Upper lobe of left lung (tissue), 6 donors: ENCODE data around the gene HLA-C. TPM values are rescaled to one million over a fixed set of nuclear protein-coding genes. Genes with fewer than 3 reads are reported as not detected.

Source experiments
- ATAC-seq, 2 donors: fragments of 200-7000 bp; cut with Tn5 transposase; one replicate each; pipeline ENCODE4 v1.9.1; 2022; ENCODE audit warnings: mild to moderate bottlenecking in 2 of 2, moderate library complexity in 2 of 2; ENCODE audit not compliant: low FRiP score in 2 of 2
- DNase-seq, 2 donors: peaks; one replicate each; pipeline ENCODE4 v3.0.0-alpha.2; 2019 to 2020
- H3K27ac ChIP-seq, 4 donors: fragments of 200-600 bp; sonication (generic); one replicate each; pipeline ENCODE4 v1.5.1; 2016 to 2019
- H3K27me3 ChIP-seq, 4 donors: fragments of 200-600 bp; sonication (generic); one replicate each; pipeline ENCODE4 v1.5.1; 2017 to 2019
- H3K36me3 ChIP-seq, 4 donors: fragments of 200-600 bp; sonication (generic); one replicate each; pipeline ENCODE4 v1.5.1; 2016 to 2019
- H3K4me1 ChIP-seq, 4 donors: fragments of 200-600 bp; sonication (generic); one replicate each; pipeline ENCODE4 v1.5.1; 2018 to 2019
- H3K4me3 ChIP-seq, 4 donors: fragments of 200-600 bp; sonication (generic); one replicate each; pipeline ENCODE4 v1.5.1; 2017 to 2019; ENCODE audit warnings: mild to moderate bottlenecking in 2 of 4, moderate library complexity in 1 of 4
- H3K9me3 ChIP-seq, 4 donors: fragments of 200-600 bp; sonication (generic); one replicate each; pipeline ENCODE4 v1.5.1; 2018 to 2019
- EP300 ChIP-seq, 4 donors: sonication (generic); formaldehyde crosslinking; IDR thresholded peaks; one replicate each; pipeline ENCODE4 v1.5.1; 2017; ENCODE audit warnings: antibody characterized with exemption in 4 of 4, control low read depth in 2 of 4
- POLR2A ChIP-seq, 4 donors: fragments of 450-650 bp; IDR thresholded peaks; one replicate each; pipeline ENCODE4 v1.5.1; 2016 to 2017; ENCODE audit warnings: antibody characterized with exemption in 4 of 4, mild to moderate bottlenecking in 2 of 4
- POLR2AphosphoS5 ChIP-seq, 2 donors: sonication (generic); formaldehyde crosslinking; IDR thresholded peaks; one replicate each; pipeline ENCODE4 v1.5.1; 2017; ENCODE audit warnings: antibody characterized with exemption in 2 of 2
- WGBS, 2 donors: methylation state at CpG; one replicate each; pipeline ENCODE4 v1.1.5; 2017 to 2018; 5-methylcytosine and 5-hydroxymethylcytosine counted together
- total RNA-seq, 6 donors: library from RNA; depleted of rRNA in 4 of 6; stranded (reverse); fragments of >200 nt in 4 of 6; gene quantifications; one replicate each; pipeline versions ENCODE4 v1.1.0 to v1.2.1, GENCODE V29; 2016 to 2021
- TF ChIP-seq, protein P1 (sequence below), 6 experiments: fragments of 450-650 bp in 4 of 6; fragments of 200-600 bp in 2 of 6; sonication (generic) in 2 of 6; IDR thresholded peaks; one replicate each; pipeline ENCODE4 v1.5.1; 2016 to 2019; ENCODE audit warnings: antibody characterized with exemption in 6 of 6
- donor health status: DM: no; HTN: no; CAD: no; lungs with moderate emphysema.
- donor health status: DM: no; HTN: yes; CAD: no; lungs with severe emphysema.

The HLA-C gene
- total RNA-seq = 1,000 to 10,000 TPM in 3 of 6 donors, 100 to 1,000 TPM in 3; 752 to 1,434 (median 1,132) TPM

DNA sequence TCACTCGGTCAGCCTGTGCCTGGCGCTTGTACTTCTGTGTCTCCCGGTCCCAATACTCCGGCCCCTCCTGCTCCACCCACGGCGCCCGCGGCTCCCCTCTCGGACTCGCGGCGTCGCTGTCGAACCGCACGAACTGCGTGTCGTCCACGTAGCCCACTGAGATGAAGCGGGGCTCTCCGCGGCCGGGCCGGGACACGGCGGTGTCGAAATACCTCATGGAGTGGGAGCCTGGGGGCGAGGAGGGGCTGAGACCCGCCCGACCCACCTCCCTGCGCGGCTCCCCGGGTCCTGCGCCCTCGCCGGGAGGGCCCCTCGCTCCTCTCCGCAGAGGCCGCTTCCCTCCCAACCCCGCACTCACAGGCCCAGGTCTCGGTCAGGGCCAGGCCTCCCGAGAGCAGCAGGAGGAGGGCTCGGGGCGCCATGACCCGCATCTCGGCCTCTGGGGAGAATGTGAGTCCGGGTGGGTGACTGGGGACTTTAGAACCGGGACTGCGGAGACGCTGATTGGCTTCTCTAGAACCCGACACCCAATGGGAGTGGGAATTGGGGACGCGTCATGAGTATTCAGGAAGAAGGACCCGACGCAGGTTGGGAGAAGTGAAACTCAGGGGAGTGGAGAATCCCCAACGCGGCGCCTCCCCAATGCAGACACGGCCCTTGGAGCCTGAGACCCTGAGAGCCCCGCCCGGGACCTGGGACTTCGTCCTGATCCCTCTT, at the start of gene HLA-C:
HLA-C (minus strand) TSS at position 452 of the 717 bp plus-strand sequence; CDS start at position 431, 21 bp downstream.
- Histone ChIP-seq H3K27ac (peak within 1 kb of the TSS; percentile 91 to 100 (median 98)), H3K4me1 (peaks cover 0 to 20% (median 9%) of the 10 kb centered on the region in 4 donors), H3K4me3 (peak within 1 kb of the TSS; percentile 48 to 72 (median 68)), H3K9me3 (no peaks in the 10 kb centered on the region), H3K36me3 (peaks cover 0 to 33% (median 8%) of the 10 kb centered on the region in 4 donors), H3K27me3 (no peaks in the 10 kb centered on the region)
- TF ChIP-seq, protein P1, sequence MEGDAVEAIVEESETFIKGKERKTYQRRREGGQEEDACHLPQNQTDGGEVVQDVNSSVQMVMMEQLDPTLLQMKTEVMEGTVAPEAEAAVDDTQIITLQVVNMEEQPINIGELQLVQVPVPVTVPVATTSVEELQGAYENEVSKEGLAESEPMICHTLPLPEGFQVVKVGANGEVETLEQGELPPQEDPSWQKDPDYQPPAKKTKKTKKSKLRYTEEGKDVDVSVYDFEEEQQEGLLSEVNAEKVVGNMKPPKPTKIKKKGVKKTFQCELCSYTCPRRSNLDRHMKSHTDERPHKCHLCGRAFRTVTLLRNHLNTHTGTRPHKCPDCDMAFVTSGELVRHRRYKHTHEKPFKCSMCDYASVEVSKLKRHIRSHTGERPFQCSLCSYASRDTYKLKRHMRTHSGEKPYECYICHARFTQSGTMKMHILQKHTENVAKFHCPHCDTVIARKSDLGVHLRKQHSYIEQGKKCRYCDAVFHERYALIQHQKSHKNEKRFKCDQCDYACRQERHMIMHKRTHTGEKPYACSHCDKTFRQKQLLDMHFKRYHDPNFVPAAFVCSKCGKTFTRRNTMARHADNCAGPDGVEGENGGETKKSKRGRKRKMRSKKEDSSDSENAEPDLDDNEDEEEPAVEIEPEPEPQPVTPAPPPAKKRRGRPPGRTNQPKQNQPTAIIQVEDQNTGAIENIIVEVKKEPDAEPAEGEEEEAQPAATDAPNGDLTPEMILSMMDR (IDR thresholded peaks at IDR 0.05) = no peak
- TF ChIP-seq EP300 (IDR thresholded peaks at IDR 0.05) (no peak), POLR2A (IDR thresholded peaks at IDR 0.05) (peak in 3 of 4 donors; percentile 67 to 97 (median 68)), POLR2AphosphoS5 (IDR thresholded peaks at IDR 0.05) (peak; percentile 80 to 97)
- ATAC-seq = peak; percentile 98 to 99
- WGBS, 2 donors = 0 to 1% methylated on average over 12 to 42 of the region's 62 CpGs
- peak; percentile 92 to 93 for DNase-seq

- H3K36me3 ChIP-seq = no peaks in the 10 kb centered on the region
- no peaks in the 10 kb centered on the region for H3K4me1 ChIP-seq
- WGBS, 2 donors = 3 to 33% methylated on average over 1 of the region's 1 CpG
These were observed 49.3 kb upstream of the HLA-C start for GRCh38 chr6:31321005-31321707.

GRCh38 chr6:31317036-31317435, 45.1 kb upstream of the HLA-C start:
- no peaks in the 10 kb centered on the region for H3K36me3 ChIP-seq
- H3K4me3 ChIP-seq = no peak overlapping the region
- ATAC-seq (no peak), DNase-seq (no peak)
- TF ChIP-seq POLR2A (IDR thresholded peaks at IDR 0.05) (no peak), POLR2AphosphoS5 (IDR thresholded peaks at IDR 0.05) (no peak), EP300 (IDR thresholded peaks at IDR 0.05) (no peak)
- TF ChIP-seq, protein P1 (IDR thresholded peaks at IDR 0.05) = no peak
- no peaks in the 10 kb centered on the region for H3K4me1 ChIP-seq
- H3K27me3 ChIP-seq = no peaks in the 10 kb centered on the region
- 43% methylated on average over 2 of the region's 2 CpGs; no CpG with 5 or more reads in 1 of the 2 donors for WGBS, 2 donors
- H3K9me3 ChIP-seq = no peaks in the 10 kb centered on the region
- H3K27ac ChIP-seq = no peak overlapping the region

More at GRCh38 chr6:31321005-31321707, 49.3 kb upstream of the HLA-C start:
- Histone ChIP-seq H3K27me3 (no peaks in the 10 kb centered on the region), H3K27ac (no peak overlapping the region), H3K9me3 (no peaks in the 10 kb centered on the region), H3K4me3 (no peak overlapping the region)
- TF ChIP-seq POLR2AphosphoS5 (IDR thresholded peaks at IDR 0.05) = no peak
- TF ChIP-seq, protein P1 (IDR thresholded peaks at IDR 0.05) = no peak
- TF ChIP-seq EP300 (IDR thresholded peaks at IDR 0.05) = no peak
- TF ChIP-seq POLR2A (IDR thresholded peaks at IDR 0.05) = no peak
- ATAC-seq (no peak), DNase-seq (no peak)

- TF ChIP-seq, protein P1 (IDR thresholded peaks at IDR 0.05) = no peak
- TF ChIP-seq POLR2A (IDR thresholded peaks at IDR 0.05) = no peak
- no peak overlapping the region for H3K4me3 ChIP-seq
- H3K9me3 ChIP-seq = no peaks in the 10 kb centered on the region
- ATAC-seq = no peak
- no peak overlapping the region for H3K27ac ChIP-seq
- no peak for DNase-seq
- peaks cover 0 to 5% (median 0%) of the 10 kb centered on the region in 4 donors for H3K27me3 ChIP-seq
- H3K4me1 ChIP-seq = peaks cover 0 to 9% (median 4%) of the 10 kb centered on the region in 4 donors
- WGBS, 2 donors = 85 to 90% methylated on average over 2 of the region's 2 CpGs
- no peaks in the 10 kb centered on the region for H3K36me3 ChIP-seq
These were observed 37.7 kb upstream of the HLA-C start for GRCh38 chr6:31309641-31310040.
